ENCODE results near the gene CSF3. TPM values are rescaled to one million over a fixed set of nuclear protein-coding genes. Genes with fewer than 3 reads are reported as not detected.

The CSF3 gene
- total and polyA plus RNA-seq, 2 of the 13 experiments (the other 11 are each of a cell fraction or from before 2014, with no cell fraction given) = 0.09 TPM; not detected in 1

GRCh38 chr17:40015005-40015997, at the start of gene CSF3 (continued):
- TF ChIP-seq, protein P1, sequence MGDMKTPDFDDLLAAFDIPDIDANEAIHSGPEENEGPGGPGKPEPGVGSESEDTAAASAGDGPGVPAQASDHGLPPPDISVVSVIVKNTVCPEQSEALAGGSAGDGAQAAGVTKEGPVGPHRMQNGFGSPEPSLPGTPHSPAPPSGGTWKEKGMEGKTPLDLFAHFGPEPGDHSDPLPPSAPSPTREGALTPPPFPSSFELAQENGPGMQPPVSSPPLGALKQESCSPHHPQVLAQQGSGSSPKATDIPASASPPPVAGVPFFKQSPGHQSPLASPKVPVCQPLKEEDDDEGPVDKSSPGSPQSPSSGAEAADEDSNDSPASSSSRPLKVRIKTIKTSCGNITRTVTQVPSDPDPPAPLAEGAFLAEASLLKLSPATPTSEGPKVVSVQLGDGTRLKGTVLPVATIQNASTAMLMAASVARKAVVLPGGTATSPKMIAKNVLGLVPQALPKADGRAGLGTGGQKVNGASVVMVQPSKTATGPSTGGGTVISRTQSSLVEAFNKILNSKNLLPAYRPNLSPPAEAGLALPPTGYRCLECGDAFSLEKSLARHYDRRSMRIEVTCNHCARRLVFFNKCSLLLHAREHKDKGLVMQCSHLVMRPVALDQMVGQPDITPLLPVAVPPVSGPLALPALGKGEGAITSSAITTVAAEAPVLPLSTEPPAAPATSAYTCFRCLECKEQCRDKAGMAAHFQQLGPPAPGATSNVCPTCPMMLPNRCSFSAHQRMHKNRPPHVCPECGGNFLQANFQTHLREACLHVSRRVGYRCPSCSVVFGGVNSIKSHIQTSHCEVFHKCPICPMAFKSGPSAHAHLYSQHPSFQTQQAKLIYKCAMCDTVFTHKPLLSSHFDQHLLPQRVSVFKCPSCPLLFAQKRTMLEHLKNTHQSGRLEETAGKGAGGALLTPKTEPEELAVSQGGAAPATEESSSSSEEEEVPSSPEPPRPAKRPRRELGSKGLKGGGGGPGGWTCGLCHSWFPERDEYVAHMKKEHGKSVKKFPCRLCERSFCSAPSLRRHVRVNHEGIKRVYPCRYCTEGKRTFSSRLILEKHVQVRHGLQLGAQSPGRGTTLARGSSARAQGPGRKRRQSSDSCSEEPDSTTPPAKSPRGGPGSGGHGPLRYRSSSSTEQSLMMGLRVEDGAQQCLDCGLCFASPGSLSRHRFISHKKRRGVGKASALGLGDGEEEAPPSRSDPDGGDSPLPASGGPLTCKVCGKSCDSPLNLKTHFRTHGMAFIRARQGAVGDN (CRISPR knock-in tag; IDR thresholded peaks at IDR 0.05) = peak; percentile 54
- TF ChIP-seq ZNF780A (CRISPR knock-in tag; IDR thresholded peaks at IDR 0.05) = no peak
- TF ChIP-seq ZSCAN9 (CRISPR knock-in tag; IDR thresholded peaks at IDR 0.05; ENCODE audit: borderline replicate concordance) = 0 out of 2 replicates have a peak, but pooled peaks have one; percentile 39
- TF ChIP-seq ZNF382 (CRISPR knock-in tag; IDR thresholded peaks at IDR 0.05; ENCODE audit: borderline replicate concordance) = no peak
- TF ChIP-seq, protein P2, sequence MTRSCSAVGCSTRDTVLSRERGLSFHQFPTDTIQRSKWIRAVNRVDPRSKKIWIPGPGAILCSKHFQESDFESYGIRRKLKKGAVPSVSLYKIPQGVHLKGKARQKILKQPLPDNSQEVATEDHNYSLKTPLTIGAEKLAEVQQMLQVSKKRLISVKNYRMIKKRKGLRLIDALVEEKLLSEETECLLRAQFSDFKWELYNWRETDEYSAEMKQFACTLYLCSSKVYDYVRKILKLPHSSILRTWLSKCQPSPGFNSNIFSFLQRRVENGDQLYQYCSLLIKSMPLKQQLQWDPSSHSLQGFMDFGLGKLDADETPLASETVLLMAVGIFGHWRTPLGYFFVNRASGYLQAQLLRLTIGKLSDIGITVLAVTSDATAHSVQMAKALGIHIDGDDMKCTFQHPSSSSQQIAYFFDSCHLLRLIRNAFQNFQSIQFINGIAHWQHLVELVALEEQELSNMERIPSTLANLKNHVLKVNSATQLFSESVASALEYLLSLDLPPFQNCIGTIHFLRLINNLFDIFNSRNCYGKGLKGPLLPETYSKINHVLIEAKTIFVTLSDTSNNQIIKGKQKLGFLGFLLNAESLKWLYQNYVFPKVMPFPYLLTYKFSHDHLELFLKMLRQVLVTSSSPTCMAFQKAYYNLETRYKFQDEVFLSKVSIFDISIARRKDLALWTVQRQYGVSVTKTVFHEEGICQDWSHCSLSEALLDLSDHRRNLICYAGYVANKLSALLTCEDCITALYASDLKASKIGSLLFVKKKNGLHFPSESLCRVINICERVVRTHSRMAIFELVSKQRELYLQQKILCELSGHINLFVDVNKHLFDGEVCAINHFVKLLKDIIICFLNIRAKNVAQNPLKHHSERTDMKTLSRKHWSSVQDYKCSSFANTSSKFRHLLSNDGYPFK (CRISPR knock-in tag; IDR thresholded peaks at IDR 0.05; ENCODE audit: borderline replicate concordance) = no peak
- TF ChIP-seq, protein P3, sequence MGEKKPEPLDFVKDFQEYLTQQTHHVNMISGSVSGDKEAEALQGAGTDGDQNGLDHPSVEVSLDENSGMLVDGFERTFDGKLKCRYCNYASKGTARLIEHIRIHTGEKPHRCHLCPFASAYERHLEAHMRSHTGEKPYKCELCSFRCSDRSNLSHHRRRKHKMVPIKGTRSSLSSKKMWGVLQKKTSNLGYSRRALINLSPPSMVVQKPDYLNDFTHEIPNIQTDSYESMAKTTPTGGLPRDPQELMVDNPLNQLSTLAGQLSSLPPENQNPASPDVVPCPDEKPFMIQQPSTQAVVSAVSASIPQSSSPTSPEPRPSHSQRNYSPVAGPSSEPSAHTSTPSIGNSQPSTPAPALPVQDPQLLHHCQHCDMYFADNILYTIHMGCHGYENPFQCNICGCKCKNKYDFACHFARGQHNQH (CRISPR knock-in tag; IDR thresholded peaks at IDR 0.05) = 0 out of 2 replicates have a peak, but pooled peaks have one; percentile 5
- no peak for TF ChIP-seq ZNF775 (CRISPR knock-in tag; IDR thresholded peaks at IDR 0.05; ENCODE audit: borderline replicate concordance)
- no peak for TF ChIP-seq ZNF674 (CRISPR knock-in tag; IDR thresholded peaks at IDR 0.05; ENCODE audit: low read depth)
- TF ChIP-seq SIN3A (IDR thresholded peaks at IDR 0.05; ENCODE audit: borderline replicate concordance, low read depth, low read length) = peak; percentile 34; the same call in 1 of the 2 replicates
- TF ChIP-seq PAXIP1 (CRISPR knock-in tag; conservative IDR thresholded peaks at IDR 0.05) = no peak
- TF ChIP-seq STAT5B (CRISPR knock-in tag; IDR thresholded peaks at IDR 0.05) = no peak
- TF ChIP-seq GLI4 (CRISPR knock-in tag; IDR thresholded peaks at IDR 0.05; ENCODE audit: borderline replicate concordance) = no peak
- no peak for TF ChIP-seq HNRNPLL (IDR thresholded peaks at IDR 0.05; ENCODE audit: low read depth, low read length, poor library complexity, severe bottlenecking)
- TF ChIP-seq NR3C1 (CRISPR knock-in tag; IDR thresholded peaks at IDR 0.05) = no peak
- TF ChIP-seq EEA1 (CRISPR knock-in tag; IDR thresholded peaks at IDR 0.05; ENCODE audit: borderline replicate concordance) = no peak

All from HepG2 (cell line).